Trophoblast cell (in vitro differentiated cells and primary cell): Measurements from ENCODE around the gene SERPINA12.

ENCODE experiments used
- DNase-seq, 2 donors: peaks; one replicate each; pipeline ENCODE4 v3.0.0-alpha.2; 2016
- H2AFZ ChIP-seq: 2 replicates; pipeline ENCODE4 v1.6.1; 2013; ENCODE audit warnings: low read length, moderate library complexity, mild to moderate bottlenecking; ENCODE audit not compliant: insufficient read depth, poor library complexity
- H2AK5ac ChIP-seq: 2 replicates; pipeline ENCODE4 v1.6.1; 2013; ENCODE audit warnings: mild to moderate bottlenecking, low read length
- H2BK120ac ChIP-seq: 2 replicates; pipeline ENCODE4 v1.6.1; 2013; ENCODE audit warnings: low read length, mild to moderate bottlenecking, moderate library complexity; ENCODE audit not compliant: insufficient read depth, poor library complexity
- H2BK12ac ChIP-seq: 2 replicates; pipeline ENCODE4 v1.6.1; 2013; ENCODE audit warnings: mild to moderate bottlenecking, low read length, moderate library complexity
- H2BK5ac ChIP-seq: 2 replicates; pipeline ENCODE4 v1.6.1; 2013; ENCODE audit warnings: low read length, low read depth, moderate library complexity, mild to moderate bottlenecking; ENCODE audit not compliant: poor library complexity
- H3K14ac ChIP-seq: 2 replicates; pipeline ENCODE4 v1.6.1; 2013; ENCODE audit warnings: mild to moderate bottlenecking, low read length
- H3K18ac ChIP-seq: 2 replicates; pipeline ENCODE4 v1.6.1; 2013; ENCODE audit warnings: mild to moderate bottlenecking, low read length
- H3K23ac ChIP-seq: 2 replicates; pipeline ENCODE4 v1.6.1; 2013; ENCODE audit warnings: low read length
- H3K27ac ChIP-seq: 2 replicates; pipeline ENCODE4 v1.5.1; 2013; ENCODE audit warnings: low read depth, mild to moderate bottlenecking, inconsistent platforms, low read length, moderate library complexity
- H3K27me3 ChIP-seq: 2 replicates; pipeline ENCODE4 v1.6.1; 2013; ENCODE audit warnings: inconsistent platforms, mild to moderate bottlenecking, low read length, moderate library complexity; ENCODE audit not compliant: insufficient read depth
- H3K36me3 ChIP-seq, 2 experiments: 1 replicate in 1 of 2; 2 replicates in 1 of 2; pipeline ENCODE4 v1.6.1; 2013; ENCODE audit warnings: low read length in 2 of 2, mild to moderate bottlenecking in 2 of 2, moderate library complexity in 1 of 2; ENCODE audit not compliant: insufficient read depth in 2 of 2, control insufficient read depth in 1 of 2
- H3K4ac ChIP-seq: 2 replicates; pipeline ENCODE4 v1.6.1; 2013; ENCODE audit warnings: low read depth, mild to moderate bottlenecking, low read length, moderate library complexity
- H3K4me1 ChIP-seq, 2 experiments: 1 replicate in 1 of 2; 2 replicates in 1 of 2; pipeline ENCODE4 v1.6.1; 2013; ENCODE audit warnings: low read length in 2 of 2, mild to moderate bottlenecking in 2 of 2, moderate library complexity in 1 of 2; ENCODE audit not compliant: insufficient read depth in 2 of 2, control insufficient read depth in 1 of 2
- H3K4me2 ChIP-seq: 2 replicates; pipeline ENCODE4 v1.6.1; 2013; ENCODE audit warnings: inconsistent platforms, mild to moderate bottlenecking, low read length, moderate library complexity
- H3K4me3 ChIP-seq: 2 replicates; pipeline ENCODE4 v1.5.1; 2013; ENCODE audit warnings: mild to moderate bottlenecking, low read depth, low read length, inconsistent platforms
- H3K79me1 ChIP-seq: one replicate; pipeline ENCODE4 v1.6.1; 2013; ENCODE audit warnings: low read length
- H3K79me2 ChIP-seq: 2 replicates; pipeline ENCODE4 v1.6.1; 2013; ENCODE audit warnings: low read length, mild to moderate bottlenecking; ENCODE audit not compliant: control insufficient read depth, insufficient read depth, poor library complexity
- H3K9ac ChIP-seq: 2 replicates; pipeline ENCODE4 v1.6.1; 2013; ENCODE audit warnings: mild to moderate bottlenecking, low read length
- H3K9me3 ChIP-seq: 2 replicates; pipeline ENCODE4 v1.6.1; 2013; ENCODE audit warnings: low read depth, mild to moderate bottlenecking, control low read depth, inconsistent platforms, low read length; ENCODE audit not compliant: insufficient read depth
- H4K12ac ChIP-seq: 2 replicates; pipeline ENCODE4 v1.6.1; 2013; ENCODE audit warnings: low read depth, mild to moderate bottlenecking, low read length, moderate library complexity
- H4K8ac ChIP-seq: 2 replicates; pipeline ENCODE4 v1.6.1; 2013; ENCODE audit warnings: low read depth, mild to moderate bottlenecking, low read length, moderate library complexity
- H4K91ac ChIP-seq: one replicate; pipeline ENCODE4 v1.6.1; 2013; ENCODE audit warnings: low read depth, mild to moderate bottlenecking, low read length, moderate library complexity
- WGBS: extraction: QIAGEN DNeasy Blood & Tissue Kit; methylation state at CpG from one replicate; pipeline ENCODE4 v1.1.7; 2013; ENCODE audit warnings: missing lambda C conversion rate; ENCODE audit not compliant: insufficient read length, insufficient coverage; ENCODE audit errors: extremely low coverage; 5-methylcytosine and 5-hydroxymethylcytosine counted together

SERPINA12 gene

GRCh38 chr14:94441531-94442205 is 67.6 kb downstream of the SERPINA12 start:
- no peak overlapping the region for H3K4me2 ChIP-seq
- H2BK120ac ChIP-seq: no peak overlapping the region
- no peak overlapping the region for H2AK5ac ChIP-seq
- H3K27me3 ChIP-seq: no peaks in the 10 kb centered on the region
- H3K23ac ChIP-seq: no peak overlapping the region
- H3K18ac ChIP-seq: no peak overlapping the region
- H3K4me1 ChIP-seq: no peaks in the 10 kb centered on the region
- no peaks in the 10 kb centered on the region for H3K79me1 ChIP-seq
- H4K8ac ChIP-seq: no peak overlapping the region
- no peaks in the 10 kb centered on the region for H3K36me3 ChIP-seq
- no peak overlapping the region for H3K9ac ChIP-seq
- no peak for DNase-seq
- no peak overlapping the region for H2BK12ac ChIP-seq
- no peak overlapping the region for H4K12ac ChIP-seq
- WGBS: no CpG with 5 or more reads among the region's 12 CpGs
- no peak overlapping the region for H2AFZ ChIP-seq
- H4K91ac ChIP-seq: no peak overlapping the region
- no peak overlapping the region for H3K14ac ChIP-seq
- no peak overlapping the region for H2BK5ac ChIP-seq
- H3K4me3 ChIP-seq: no peak overlapping the region
- H3K4ac ChIP-seq: no peak overlapping the region
- H3K9me3 ChIP-seq: peaks cover 2% of the 10 kb centered on the region
- no peak overlapping the region for H3K27ac ChIP-seq
- no peaks in the 10 kb centered on the region for H3K79me2 ChIP-seq

- no peaks in the 10 kb centered on the region for H3K79me1 ChIP-seq
- no peaks in the 10 kb centered on the region for H3K27me3 ChIP-seq
- no CpG with 5 or more reads among the region's 4 CpGs for WGBS
- no peak overlapping the region for H3K27ac ChIP-seq
- H4K12ac ChIP-seq: no peak overlapping the region
- H3K9ac ChIP-seq: no peak overlapping the region
- no peak overlapping the region for H2BK120ac ChIP-seq
- H3K18ac ChIP-seq: no peak overlapping the region
- no peak overlapping the region for H3K14ac ChIP-seq
- H3K36me3 ChIP-seq: no peaks in the 10 kb centered on the region
- H4K91ac ChIP-seq: no peak overlapping the region
- H2BK12ac ChIP-seq: no peak overlapping the region
- no peak overlapping the region for H2BK5ac ChIP-seq
- no peak overlapping the region for H4K8ac ChIP-seq
- H2AFZ ChIP-seq: no peak overlapping the region
- peaks cover 2% of the 10 kb centered on the region for H3K9me3 ChIP-seq
- DNase-seq: no peak
- H3K23ac ChIP-seq: no peak overlapping the region
- no peaks in the 10 kb centered on the region for H3K4me1 ChIP-seq
- H3K79me2 ChIP-seq: no peaks in the 10 kb centered on the region
- H3K4me3 ChIP-seq: no peak overlapping the region
- H3K4ac ChIP-seq: no peak overlapping the region
- no peak overlapping the region for H2AK5ac ChIP-seq
- H3K4me2 ChIP-seq: no peak overlapping the region
These were observed 68.1 kb downstream of the SERPINA12 start for GRCh38 chr14:94441130-94441529.

- Histone ChIP-seq H2AK5ac (no peak overlapping the region), H3K23ac (no peak overlapping the region), H3K27ac (no peak overlapping the region), H2AFZ (no peak overlapping the region), H3K36me3 (no peaks in the 10 kb centered on the region), H3K18ac (no peak overlapping the region), H2BK120ac (no peak overlapping the region), H3K9ac (no peak overlapping the region), H3K4me2 (no peak overlapping the region), H3K4me1 (no peaks in the 10 kb centered on the region), H4K91ac (no peak overlapping the region), H4K12ac (no peak overlapping the region), H3K14ac (no peak overlapping the region), H3K9me3 (peaks cover 2% of the 10 kb centered on the region), H3K4ac (no peak overlapping the region), H3K79me2 (no peaks in the 10 kb centered on the region), H2BK12ac (no peak overlapping the region), H2BK5ac (no peak overlapping the region), H3K27me3 (no peaks in the 10 kb centered on the region), H3K79me1 (no peaks in the 10 kb centered on the region), H4K8ac (no peak overlapping the region), H3K4me3 (no peak overlapping the region)
- DNase-seq: no peak
- WGBS: no CpG with 5 or more reads among the region's 5 CpGs
These were observed 69.7 kb downstream of the SERPINA12 start for GRCh38 chr14:94439453-94440057.
